ENCODE results near the gene SCAMP3.

The SCAMP3 gene

GRCh38 chr1:155285063-155285462 is 22.9 kb upstream of the SCAMP3 start:
- DNase-seq: no peak

- DNase-seq: no peak
Observed at GRCh38 chr1:155284476-155284875, 22.3 kb upstream of the SCAMP3 start.

- DNase-seq: no peak
Observed at GRCh38 chr1:155282488-155283091, 20.4 kb upstream of the SCAMP3 start.

GRCh38 chr1:155279268-155279667 is 17.1 kb upstream of the SCAMP3 start:
- DNase-seq: no peak

GRCh38 chr1:155278689-155279160 is 16.6 kb upstream of the SCAMP3 start:
- no peak for DNase-seq

GRCh38 chr1:155277902-155278688 is 15.9 kb upstream of the SCAMP3 start:
- DNase-seq: peak in 1 of 2 experiments; percentile 8

- DNase-seq: peak; percentile 80 to 95
Observed at GRCh38 chr1:155277070-155277901, 15.1 kb upstream of the SCAMP3 start, which contains the start of gene HCN3. Gene HCN3 (plus strand): TSS chr1:155277463. CDS start chr1:155277591, 128 bp downstream.

GRCh38 chr1:155273343-155274245 is 11.4 kb upstream of the SCAMP3 start, which contains the start of gene CLK2:
Gene CLK2 (minus strand): TSS chr1:155273504. CDS start chr1:155270977, 2,527 bp downstream.
- peak; percentile 37 to 66 for DNase-seq

GRCh38 chr1:155272466-155273342 is 10.5 kb upstream of the SCAMP3 start:
- DNase-seq: no peak

GRCh38 chr1:155269381-155269780 is 7.2 kb upstream of the SCAMP3 start:
- no peak for DNase-seq

- no peak for DNase-seq
Observed at GRCh38 chr1:155268630-155269029, 6.5 kb upstream of the SCAMP3 start.

- no peak for DNase-seq
Observed at GRCh38 chr1:155267373-155267772, 5.2 kb upstream of the SCAMP3 start.

- DNase-seq: no peak
Observed at GRCh38 chr1:155266553-155266952, 4.4 kb upstream of the SCAMP3 start.

- DNase-seq: no peak
Observed at GRCh38 chr1:155263067-155263466, 907 bp upstream of the SCAMP3 start.

- no peak for DNase-seq
Observed at GRCh38 chr1:155261493-155261851, 688 bp downstream of the SCAMP3 start.

- no peak for DNase-seq
Observed at GRCh38 chr1:155260276-155260675, 1.9 kb downstream of the SCAMP3 start.

- DNase-seq: no peak
Observed at GRCh38 chr1:155256058-155256852, 5.9 kb downstream of the SCAMP3 start.

- DNase-seq: peak; percentile 17 to 68
Observed at GRCh38 chr1:155255243-155256007, 6.7 kb downstream of the SCAMP3 start, which contains the start of gene ENTREP3. Gene ENTREP3 (minus strand): TSS chr1:155255483. CDS start chr1:155254877, 606 bp downstream.

- no peak for DNase-seq
Observed at GRCh38 chr1:155254714-155255242, 7.4 kb downstream of the SCAMP3 start.

All from cerebellar nuclear complex (tissue), 1 donor.